ENCODE measurements around the gene FAM107B. TPM values are rescaled to one million over a fixed set of nuclear protein-coding genes. Genes with fewer than 3 reads are reported as not detected.

Gene FAM107B
- total RNA-seq, 4 donors from 2014 or later: 7.3 to 15.6 (median 13.3) TPM

- peaks cover 0 to 10% (median 0%) of the 10 kb centered on the region in 3 donors for H3K4me1 ChIP-seq
- TF ChIP-seq EP300 (IDR thresholded peaks at IDR 0.05) (no peak), CTCF (IDR thresholded peaks at IDR 0.05) (no peak), POLR2AphosphoS5 (IDR thresholded peaks at IDR 0.05) (no peak)
- WGBS, 2 donors (ENCODE audit: low coverage in 1 of 2): 100% methylated on average over 4 of the region's 5 CpGs; no CpG with 5 or more reads in 1 of the 2 donors
- H3K36me3 ChIP-seq: no peaks in the 10 kb centered on the region
- no peaks in the 10 kb centered on the region for H3K9me3 ChIP-seq
- H3K27ac ChIP-seq: peak overlapping the region in 1 of 4 donors; percentile 46
- ATAC-seq: peak; percentile 14
- no peak overlapping the region for H3K4me3 ChIP-seq
- no peaks in the 10 kb centered on the region for H3K27me3 ChIP-seq
Measured at GRCh38 chr10:14499601-14499904, 275.1 kb downstream of the FAM107B start.

GRCh38 chr10:14498326-14498725 is 276.4 kb downstream of the FAM107B start:
- Histone ChIP-seq H3K4me3 (no peak overlapping the region), H3K36me3 (no peaks in the 10 kb centered on the region), H3K9me3 (no peaks in the 10 kb centered on the region), H3K4me1 (peaks cover 0 to 10% (median 0%) of the 10 kb centered on the region in 3 donors), H3K27me3 (no peaks in the 10 kb centered on the region), H3K27ac (no peak overlapping the region)
- TF ChIP-seq POLR2AphosphoS5 (IDR thresholded peaks at IDR 0.05): no peak
- TF ChIP-seq CTCF (IDR thresholded peaks at IDR 0.05): no peak
- no peak for TF ChIP-seq POLR2A (IDR thresholded peaks at IDR 0.05)
- TF ChIP-seq EP300 (IDR thresholded peaks at IDR 0.05): no peak
- WGBS, 2 donors (ENCODE audit: low coverage in 1 of 2): 90 to 93% methylated on average over 6 to 7 of the region's 7 CpGs
- ATAC-seq: no peak

GRCh38 chr10:14491811-14492210 is 282.9 kb downstream of the FAM107B start:
- H3K36me3 ChIP-seq: no peaks in the 10 kb centered on the region
- TF ChIP-seq POLR2AphosphoS5 (IDR thresholded peaks at IDR 0.05): no peak
- TF ChIP-seq EP300 (IDR thresholded peaks at IDR 0.05): no peak
- TF ChIP-seq CTCF (IDR thresholded peaks at IDR 0.05): no peak
- no peak for TF ChIP-seq POLR2A (IDR thresholded peaks at IDR 0.05)
- H3K4me1 ChIP-seq: peaks cover 0 to 16% (median 3%) of the 10 kb centered on the region in 3 donors
- 59 to 74% methylated on average over 3 to 5 of the region's 5 CpGs for WGBS, 2 donors (ENCODE audit: low coverage in 1 of 2)
- no peak overlapping the region for H3K27ac ChIP-seq
- no peak for ATAC-seq
- H3K27me3 ChIP-seq: no peaks in the 10 kb centered on the region
- no peaks in the 10 kb centered on the region for H3K9me3 ChIP-seq
- no peak overlapping the region for H3K4me3 ChIP-seq

GRCh38 chr10:14489522-14490177 is 285.0 kb downstream of the FAM107B start:
- no peak for TF ChIP-seq POLR2AphosphoS5 (IDR thresholded peaks at IDR 0.05)
- TF ChIP-seq POLR2A (IDR thresholded peaks at IDR 0.05): no peak
- no peak for TF ChIP-seq CTCF (IDR thresholded peaks at IDR 0.05)
- TF ChIP-seq EP300 (IDR thresholded peaks at IDR 0.05): no peak
- no peak for ATAC-seq
- no peak overlapping the region for H3K4me3 ChIP-seq
- WGBS, 2 donors (ENCODE audit: low coverage in 1 of 2): 67 to 85% methylated on average over 1 of the region's 1 CpG
- H3K27me3 ChIP-seq: no peaks in the 10 kb centered on the region
- H3K36me3 ChIP-seq: no peaks in the 10 kb centered on the region
- peaks cover 0 to 19% (median 3%) of the 10 kb centered on the region in 3 donors for H3K4me1 ChIP-seq
- H3K9me3 ChIP-seq: peaks cover 0 to 1% (median 0%) of the 10 kb centered on the region in 3 donors
- no peak overlapping the region for H3K27ac ChIP-seq

GRCh38 chr10:14487488-14487883 is 287.2 kb downstream of the FAM107B start:
- WGBS, 2 donors (ENCODE audit: low coverage in 1 of 2): 5 to 6% methylated on average over 5 to 6 of the region's 6 CpGs
- Histone ChIP-seq H3K36me3 (no peaks in the 10 kb centered on the region), H3K4me1 (peaks cover 0 to 19% (median 3%) of the 10 kb centered on the region in 3 donors), H3K27me3 (no peaks in the 10 kb centered on the region), H3K4me3 (no peak overlapping the region), H3K27ac (peak overlapping the region in 1 of 4 donors; percentile 3), H3K9me3 (peaks cover 0 to 8% (median 0%) of the 10 kb centered on the region in 3 donors)
- no peak for ATAC-seq
- TF ChIP-seq EP300 (IDR thresholded peaks at IDR 0.05) (no peak), CTCF (IDR thresholded peaks at IDR 0.05) (no peak), POLR2A (IDR thresholded peaks at IDR 0.05) (no peak), POLR2AphosphoS5 (IDR thresholded peaks at IDR 0.05) (no peak)

All from gastroesophageal sphincter (tissue), 4 donors.